CD4-positive, CD25-positive, alpha-beta regulatory T cell (primary cell): ENCODE measurements around the gene ZNF189. TPM values are rescaled to one million over a fixed set of nuclear protein-coding genes. Genes with fewer than 3 reads are reported as not detected.

Experiments used
- ATAC-seq, 2 donors: fragments of 150-1000 bp; cut with Tn5 transposase; one replicate each; pipeline ENCODE4 v1.10.0; 2021; ENCODE audit warnings: low read depth in 2 of 2, moderate number of reproducible peaks in 2 of 2, moderate library complexity in 1 of 2
- DNase-seq, 3 donors: peaks; one replicate each; pipeline versions ENCODE4 v3.0.0 to v3.0.0-alpha.2; 2012 to 2022; ENCODE audit warnings: mixed read lengths in 1 of 3
- H3K27ac ChIP-seq: one replicate; pipeline ENCODE4 v1.7.0; 2013; ENCODE audit warnings: mild to moderate bottlenecking, low read length; ENCODE audit not compliant: insufficient read depth, poor library complexity, severe bottlenecking
- H3K27me3 ChIP-seq: one replicate; pipeline ENCODE4 v1.7.0; 2013; ENCODE audit warnings: low read length; ENCODE audit not compliant: control insufficient read depth, insufficient read depth
- H3K36me3 ChIP-seq: one replicate; pipeline ENCODE4 v1.7.0; 2013; ENCODE audit warnings: mild to moderate bottlenecking, low read length, moderate library complexity; ENCODE audit not compliant: control insufficient read depth, insufficient read depth
- H3K4me1 ChIP-seq: 2 replicates; pipeline ENCODE4 v1.7.0; 2013; ENCODE audit warnings: mild to moderate bottlenecking, low read length; ENCODE audit not compliant: insufficient read depth, control insufficient read depth, poor library complexity, severe bottlenecking
- H3K4me3 ChIP-seq: one replicate; pipeline ENCODE4 v1.7.0; 2013; ENCODE audit warnings: low read depth, mild to moderate bottlenecking, low read length, moderate library complexity
- H3K9me3 ChIP-seq, 2 experiments: 1 replicate in 1 of 2; 2 replicates in 1 of 2; pipeline ENCODE4 v1.7.0; 2013; ENCODE audit warnings: low read length in 2 of 2, mild to moderate bottlenecking in 1 of 2, moderate library complexity in 1 of 2; ENCODE audit not compliant: control insufficient read depth in 2 of 2
- H3K27ac Mint-ChIP-seq, 3 donors: one replicate each; pipeline ENCODE4 v1.8.0; 2020 to 2022; ENCODE audit warnings: mild to moderate bottlenecking in 3 of 3, mixed read lengths in 3 of 3, moderate library complexity in 2 of 3
- H3K27me3 Mint-ChIP-seq: one replicate; pipeline ENCODE4 v1.8.0; 2022; ENCODE audit warnings: mild to moderate bottlenecking, mixed read lengths
- H3K36me3 Mint-ChIP-seq: one replicate; pipeline ENCODE4 v1.8.0; 2020; ENCODE audit warnings: mixed read lengths
- H3K4me1 Mint-ChIP-seq, 4 donors: one replicate each; pipeline ENCODE4 v1.8.0; 2020 to 2022; ENCODE audit warnings: mixed read lengths in 4 of 4, mild to moderate bottlenecking in 1 of 4
- H3K4me3 Mint-ChIP-seq, 4 donors: one replicate each; pipeline ENCODE4 v1.8.0; 2020 to 2022; ENCODE audit warnings: mild to moderate bottlenecking in 4 of 4, mixed read lengths in 4 of 4, moderate library complexity in 3 of 4
- H3K9me3 Mint-ChIP-seq, 7 donors: one replicate each; pipeline ENCODE4 v1.8.0; 2020 to 2022; ENCODE audit warnings: mixed read lengths in 7 of 7, mild to moderate bottlenecking in 3 of 7, moderate library complexity in 2 of 7
- polyA plus RNA-seq, 4 donors: library from polyadenylated mRNA; unstranded; fragments of 300-500 nt; fragmentation: Illumina TruSeq; gene quantifications; one replicate each; pipeline ENCODE4 v1.2.3, GENCODE V29; 2021
- total RNA-seq: library from RNA; stranded (reverse); gene quantifications from one replicate; pipeline ENCODE4 v1.2.3, GENCODE V29; 2022

ZNF189 gene
- total and polyA plus RNA-seq, 5 donors from 2014 or later, result 1.8 to 8.1 (median 3.3) TPM

DNA sequence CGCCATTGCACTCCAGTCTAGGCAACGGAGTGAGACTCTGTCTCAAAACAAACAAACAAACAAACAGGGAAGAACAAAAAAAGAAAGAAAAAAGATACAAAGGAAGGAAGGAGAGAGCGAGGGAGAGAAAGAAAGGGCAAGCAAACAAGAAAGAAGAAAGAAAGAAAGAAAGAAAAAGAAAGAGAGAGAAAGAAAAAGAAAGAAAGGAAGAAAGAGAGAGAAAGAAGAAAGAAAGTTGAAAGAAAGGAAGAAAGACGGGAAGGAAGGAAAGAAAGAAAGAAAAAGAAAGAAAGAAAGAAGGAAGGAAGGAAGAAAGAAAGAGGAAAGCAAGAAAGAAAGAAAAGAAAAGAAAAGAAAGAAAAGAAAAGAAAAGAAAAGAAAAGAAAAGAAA lies 50.0 kb downstream of the ZNF189 start:
- Histone ChIP-seq H3K36me3 (no peaks in the 10 kb centered on the region), H3K4me1 (peaks cover 6% of the 10 kb centered on the region), H3K4me3 (no peak overlapping the region), H3K27me3 (peaks cover 21% of the 10 kb centered on the region), H3K27ac (no peak overlapping the region), H3K9me3 (peaks cover 0 to 2% of the 10 kb centered on the region in 2 experiments)
- Mint-ChIP-seq H3K4me3 (peak overlapping the region in 2 of 4 donors; percentile 38 to 53), H3K4me1 (peaks cover 0 to 12% (median 5%) of the 10 kb centered on the region in 4 donors), H3K9me3 (peaks cover 0 to 16% (median 2%) of the 10 kb centered on the region in 7 donors), H3K36me3 (no peaks in the 10 kb centered on the region), H3K27ac (no peak overlapping the region), H3K27me3 (peaks cover 54% of the 10 kb centered on the region)
- ATAC-seq, result no peak
- no peak for DNase-seq

DNA sequence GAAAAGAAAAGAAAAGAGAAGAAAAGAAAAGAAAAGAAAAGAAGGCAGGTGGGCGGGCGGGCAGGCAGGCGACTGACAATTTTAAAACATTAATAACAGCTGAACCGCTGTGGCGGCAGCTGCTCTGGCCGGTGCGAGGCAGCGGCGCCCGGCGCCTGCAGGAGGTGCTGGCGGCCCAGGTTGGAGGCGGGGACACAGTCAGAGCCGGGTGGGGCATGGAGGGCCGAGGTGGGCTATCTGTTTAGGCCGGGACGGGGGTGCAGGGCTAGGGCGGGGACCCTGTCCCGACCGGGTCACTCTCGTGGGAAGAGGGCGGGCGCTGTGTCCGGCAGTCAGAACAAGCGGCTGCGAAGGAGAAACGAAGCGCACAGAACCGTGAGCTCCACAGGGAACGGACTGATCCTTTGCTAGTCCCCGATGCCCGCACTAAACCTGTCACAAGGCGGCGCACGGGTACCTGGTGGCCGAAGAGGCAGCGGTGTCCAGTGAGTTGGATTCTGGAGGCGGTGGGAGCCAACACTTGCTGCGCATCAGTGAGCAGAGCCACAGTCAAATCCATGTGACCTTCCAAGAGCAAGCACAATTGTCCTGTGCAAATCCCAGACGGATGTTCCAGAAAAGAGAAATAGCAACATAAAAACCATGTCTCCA lies 50.5 kb downstream of the ZNF189 start:
- H3K27me3 ChIP-seq, result peaks cover 21% of the 10 kb centered on the region
- ATAC-seq, result peak; percentile 72 to 80
- Mint-ChIP-seq H3K4me3 (peak overlapping the region in 2 of 4 donors; percentile 38 to 47), H3K27ac (no peak overlapping the region), H3K9me3 (peaks cover 0 to 16% (median 2%) of the 10 kb centered on the region in 7 donors), H3K4me1 (peaks cover 0 to 12% (median 5%) of the 10 kb centered on the region in 4 donors), H3K36me3 (no peaks in the 10 kb centered on the region), H3K27me3 (peaks cover 51% of the 10 kb centered on the region)
- H3K4me1 ChIP-seq, result peaks cover 6% of the 10 kb centered on the region
- peaks cover 0 to 2% of the 10 kb centered on the region in 2 experiments for H3K9me3 ChIP-seq
- no peak overlapping the region for H3K27ac ChIP-seq
- H3K4me3 ChIP-seq, result no peak overlapping the region
- DNase-seq, result peak; percentile 12 to 36 (median 25)
- H3K36me3 ChIP-seq, result no peaks in the 10 kb centered on the region

DNA sequence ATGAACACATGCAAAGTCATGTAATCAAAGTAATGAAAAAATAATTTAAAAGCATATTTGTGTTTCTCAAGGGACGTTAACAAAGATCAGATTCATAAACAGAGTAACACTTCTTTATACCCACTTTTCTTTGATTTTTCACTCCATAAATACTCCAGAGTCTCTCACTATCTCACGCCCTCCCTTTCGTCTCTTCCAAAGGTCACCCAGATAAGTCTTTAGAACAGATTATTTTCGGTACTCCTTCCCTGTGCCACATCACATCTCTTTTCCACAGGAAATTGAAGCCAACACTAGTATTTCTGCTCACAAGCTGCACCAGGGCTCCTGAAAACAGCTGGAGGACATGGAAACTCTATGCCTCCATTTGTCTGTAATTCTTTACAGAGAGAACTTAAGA lies 52.3 kb downstream of the ZNF189 start:
- Histone ChIP-seq H3K4me3 (no peak overlapping the region), H3K9me3 (peaks cover 0 to 2% of the 10 kb centered on the region in 2 experiments), H3K36me3 (no peaks in the 10 kb centered on the region), H3K27me3 (peaks cover 19% of the 10 kb centered on the region), H3K27ac (no peak overlapping the region), H3K4me1 (peaks cover 6% of the 10 kb centered on the region)
- H3K4me3 Mint-ChIP-seq, result no peak overlapping the region
- peaks cover 0 to 16% (median 0%) of the 10 kb centered on the region in 7 donors for H3K9me3 Mint-ChIP-seq
- no peaks in the 10 kb centered on the region for H3K36me3 Mint-ChIP-seq
- H3K27ac Mint-ChIP-seq, result no peak overlapping the region
- H3K4me1 Mint-ChIP-seq, result peaks cover 0 to 12% (median 5%) of the 10 kb centered on the region in 4 donors
- DNase-seq (no peak), ATAC-seq (no peak)
- H3K27me3 Mint-ChIP-seq, result peaks cover 42% of the 10 kb centered on the region

DNA sequence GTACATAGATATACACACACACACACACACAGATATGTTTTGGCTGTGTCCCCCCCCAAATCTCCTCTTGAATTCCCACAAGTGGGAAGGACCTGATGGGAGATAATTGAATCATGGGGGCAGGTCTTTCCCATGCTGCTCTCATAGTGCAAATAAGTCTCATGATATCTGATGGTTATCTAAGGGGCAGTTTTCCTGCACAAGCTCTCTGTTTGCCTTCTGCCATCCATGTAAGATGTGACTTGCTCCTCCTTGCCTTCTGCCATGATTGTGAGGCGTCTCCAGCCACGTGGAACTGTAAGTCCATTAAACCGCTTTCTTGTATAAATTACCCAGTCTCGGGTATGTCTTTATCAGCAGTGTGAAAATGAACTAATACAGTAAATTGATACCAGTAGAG lies 52.8 kb downstream of the ZNF189 start:
- Mint-ChIP-seq H3K27ac (no peak overlapping the region), H3K27me3 (peaks cover 37% of the 10 kb centered on the region), H3K9me3 (peaks cover 0 to 16% (median 0%) of the 10 kb centered on the region in 7 donors), H3K4me1 (peaks cover 0 to 12% (median 5%) of the 10 kb centered on the region in 4 donors), H3K36me3 (no peaks in the 10 kb centered on the region), H3K4me3 (no peak overlapping the region)
- Histone ChIP-seq H3K9me3 (peaks cover 0 to 2% of the 10 kb centered on the region in 2 experiments), H3K27me3 (peaks cover 16% of the 10 kb centered on the region), H3K27ac (no peak overlapping the region), H3K36me3 (no peaks in the 10 kb centered on the region), H3K4me3 (no peak overlapping the region), H3K4me1 (peaks cover 6% of the 10 kb centered on the region)
- ATAC-seq (no peak), DNase-seq (no peak)

DNA sequence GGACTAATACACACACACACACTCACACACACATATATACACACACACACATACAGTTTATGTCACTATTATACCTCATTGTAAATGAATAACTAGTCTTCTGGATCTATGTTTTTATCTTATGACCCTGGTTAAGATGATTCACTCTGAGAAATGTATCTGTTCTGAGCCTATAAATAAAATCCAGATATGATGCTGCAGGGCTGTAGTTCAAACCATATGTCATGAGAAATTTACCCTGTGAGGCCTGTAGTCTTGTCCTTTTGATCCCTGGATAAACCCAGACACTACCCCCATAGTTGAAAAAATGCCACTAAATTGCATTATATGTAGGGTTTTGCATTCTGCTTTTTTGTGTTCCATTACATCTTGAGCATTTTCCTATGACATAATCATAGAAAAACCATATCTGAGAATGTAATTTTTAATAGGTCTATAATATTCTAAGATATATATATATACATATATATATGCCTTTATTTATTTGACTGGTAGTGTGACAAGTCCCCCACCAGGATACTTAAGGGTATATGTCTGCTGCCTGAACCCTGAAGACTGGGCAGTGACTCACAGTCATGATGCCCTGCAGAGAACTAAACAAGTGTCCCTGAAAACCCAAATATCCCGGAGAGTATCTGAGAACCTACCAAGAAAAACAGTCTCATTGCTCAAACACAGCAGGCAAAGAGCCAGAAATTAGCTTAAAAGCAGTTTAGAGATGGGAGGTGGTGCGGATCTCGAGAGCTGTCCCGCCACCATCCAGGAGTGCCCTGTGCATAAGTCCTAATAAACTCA lies 55.3 kb downstream of the ZNF189 start:
- no peak for DNase-seq
- peaks cover 0 to 2% of the 10 kb centered on the region in 2 experiments for H3K9me3 ChIP-seq
- no peaks in the 10 kb centered on the region for H3K36me3 ChIP-seq
- no peak overlapping the region for H3K4me3 ChIP-seq
- Mint-ChIP-seq H3K9me3 (peaks cover 0 to 16% (median 0%) of the 10 kb centered on the region in 7 donors), H3K4me1 (peaks cover 0 to 7% (median 3%) of the 10 kb centered on the region in 4 donors), H3K36me3 (no peaks in the 10 kb centered on the region), H3K27ac (no peak overlapping the region), H3K4me3 (no peak overlapping the region), H3K27me3 (peaks cover 29% of the 10 kb centered on the region)
- H3K4me1 ChIP-seq, result peaks cover 6% of the 10 kb centered on the region
- ATAC-seq, result no peak
- no peak overlapping the region for H3K27ac ChIP-seq
- peaks cover 11% of the 10 kb centered on the region for H3K27me3 ChIP-seq

DNA sequence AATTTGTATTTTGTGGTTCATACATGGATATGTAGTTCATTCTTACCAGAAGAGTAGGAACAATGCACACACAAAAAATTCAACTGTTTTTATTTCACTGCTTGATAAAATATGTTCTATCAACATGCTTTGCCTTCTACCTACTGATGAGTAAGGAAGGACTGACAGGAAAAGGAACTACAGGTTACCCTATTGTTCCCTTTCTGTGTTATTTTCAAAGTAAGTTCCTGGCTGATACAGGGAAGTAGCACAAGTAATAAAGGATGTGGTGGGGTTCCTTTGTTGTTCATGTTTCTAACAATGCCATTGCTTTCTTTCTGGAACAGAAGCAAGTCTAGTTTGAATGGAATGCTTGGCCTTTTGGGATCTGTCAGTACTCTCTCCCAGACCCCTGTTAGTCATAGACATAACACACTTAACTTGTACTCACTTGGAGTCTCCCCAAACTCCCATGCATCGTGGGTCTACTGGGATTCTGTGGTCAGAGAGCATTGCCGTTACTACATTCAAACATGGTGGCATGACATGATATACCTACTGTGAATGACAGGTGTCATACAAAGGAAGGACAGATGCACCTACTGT lies 57.1 kb downstream of the ZNF189 start:
- peaks cover 0 to 2% of the 10 kb centered on the region in 2 experiments for H3K9me3 ChIP-seq
- H3K27ac ChIP-seq, result no peak overlapping the region
- ATAC-seq (no peak), DNase-seq (no peak)
- H3K27ac Mint-ChIP-seq, result no peak overlapping the region
- H3K36me3 Mint-ChIP-seq, result no peaks in the 10 kb centered on the region
- no peak overlapping the region for H3K4me3 ChIP-seq
- H3K4me3 Mint-ChIP-seq, result no peak overlapping the region
- H3K27me3 ChIP-seq, result peaks cover 2% of the 10 kb centered on the region
- peaks cover 25% of the 10 kb centered on the region for H3K27me3 Mint-ChIP-seq
- H3K4me1 ChIP-seq, result no peaks in the 10 kb centered on the region
- H3K36me3 ChIP-seq, result no peaks in the 10 kb centered on the region
- no peaks in the 10 kb centered on the region for H3K4me1 Mint-ChIP-seq
- H3K9me3 Mint-ChIP-seq, result peaks cover 0 to 16% (median 0%) of the 10 kb centered on the region in 7 donors

DNA sequence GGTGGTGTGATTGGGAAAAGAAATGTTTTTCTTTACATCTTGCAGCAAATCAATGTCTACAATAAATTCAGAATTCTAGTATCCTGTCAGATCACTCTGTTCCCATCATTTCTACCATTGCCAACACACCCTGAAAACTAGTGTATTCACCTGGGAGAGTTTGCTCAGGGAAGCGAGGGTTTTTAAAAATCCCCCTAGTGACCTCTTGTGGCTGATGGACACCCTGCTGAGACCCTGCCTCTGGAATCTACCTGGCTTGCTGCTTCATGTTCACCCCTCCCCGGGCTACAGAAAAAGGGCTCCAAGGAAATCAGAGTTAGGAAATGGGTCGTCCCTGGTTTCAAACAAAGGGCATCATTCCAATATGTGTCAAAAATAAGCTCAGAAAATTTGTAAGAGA lies 58.4 kb downstream of the ZNF189 start:
- peaks cover 2% of the 10 kb centered on the region for H3K27me3 ChIP-seq
- no peaks in the 10 kb centered on the region for H3K36me3 Mint-ChIP-seq
- H3K4me3 ChIP-seq, result no peak overlapping the region
- peaks cover 0 to 11% (median 0%) of the 10 kb centered on the region in 7 donors for H3K9me3 Mint-ChIP-seq
- ATAC-seq, result no peak
- no peak overlapping the region for H3K4me3 Mint-ChIP-seq
- H3K27me3 Mint-ChIP-seq, result peaks cover 20% of the 10 kb centered on the region
- no peaks in the 10 kb centered on the region for H3K4me1 Mint-ChIP-seq
- no peak overlapping the region for H3K27ac ChIP-seq
- H3K36me3 ChIP-seq, result no peaks in the 10 kb centered on the region
- H3K4me1 ChIP-seq, result no peaks in the 10 kb centered on the region
- no peak overlapping the region for H3K27ac Mint-ChIP-seq
- peaks cover 0 to 2% of the 10 kb centered on the region in 2 experiments for H3K9me3 ChIP-seq
- DNase-seq, result no peak
